Mucosa of descending colon (tissue), 3 donors: ENCODE measurements around the gene CREB3. TPM values are rescaled to one million over a fixed set of nuclear protein-coding genes. Genes with fewer than 3 reads are reported as not detected.

Experiments used
- ATAC-seq: fragments of 200-7000 bp; cut with Tn5 transposase; one replicate; pipeline ENCODE4 v1.9.1; 2020; ENCODE audit warnings: mild to moderate bottlenecking, moderate library complexity
- DNase-seq, 3 donors: peaks; one replicate each; pipeline ENCODE4 v3.0.0-alpha.2; 2020
- H3K36me3 ChIP-seq: fragments of 200-600 bp; one replicate; pipeline ENCODE4 v1.8.0; 2021; ENCODE audit warnings: low read depth, mild to moderate bottlenecking
- H3K4me1 ChIP-seq: fragments of 200-600 bp; one replicate; pipeline ENCODE4 v1.8.0; 2021; ENCODE audit warnings: low read depth, mild to moderate bottlenecking
- H3K4me3 ChIP-seq: fragments of 200-600 bp; one replicate; pipeline ENCODE4 v1.8.0; 2021; ENCODE audit warnings: mild to moderate bottlenecking
- H3K9me3 ChIP-seq: fragments of 200-600 bp; one replicate; pipeline ENCODE4 v1.8.0; 2021; ENCODE audit warnings: mild to moderate bottlenecking
- CTCF ChIP-seq: fragments of 200-600 bp; IDR thresholded peaks from one replicate; pipeline ENCODE4 v1.8.0; 2022; ENCODE audit warnings: antibody characterized with exemption, mild to moderate bottlenecking
- intact Hi-C, 2 donors: fragments of 100-400 bp; cut with DNase I in 1 of 2; cut with micrococcal nuclease in 1 of 2; formaldehyde crosslinking; loops; one replicate each; pipeline versions ENCODE4 v1.11.0 to v1.11.1; 2022; cut with DNase I, micrococcal nuclease
- total RNA-seq, 3 donors: library from RNA; stranded (reverse); fragmentation: NEBNext Ultra II Directional in 2 of 3; extraction: Animal tissue kit (Norgen Biotek cat#: 25700) in 2 of 3; gene quantifications; one replicate each; pipeline versions ENCODE4 v1.2.1 to v1.2.4, GENCODE V29; 2021 to 2023
- donor health status: DM: no; HTN: no; CAD: no; lungs with moderate emphysema.
- donor health status: DM: no; HTN: no; CAD: no.
- donor health status: DM: no; HTN: yes; CAD: no.

Gene CREB3
- total RNA-seq, 3 donors from 2014 or later = 28.2 to 47.7 (median 34.3) TPM

DNA sequence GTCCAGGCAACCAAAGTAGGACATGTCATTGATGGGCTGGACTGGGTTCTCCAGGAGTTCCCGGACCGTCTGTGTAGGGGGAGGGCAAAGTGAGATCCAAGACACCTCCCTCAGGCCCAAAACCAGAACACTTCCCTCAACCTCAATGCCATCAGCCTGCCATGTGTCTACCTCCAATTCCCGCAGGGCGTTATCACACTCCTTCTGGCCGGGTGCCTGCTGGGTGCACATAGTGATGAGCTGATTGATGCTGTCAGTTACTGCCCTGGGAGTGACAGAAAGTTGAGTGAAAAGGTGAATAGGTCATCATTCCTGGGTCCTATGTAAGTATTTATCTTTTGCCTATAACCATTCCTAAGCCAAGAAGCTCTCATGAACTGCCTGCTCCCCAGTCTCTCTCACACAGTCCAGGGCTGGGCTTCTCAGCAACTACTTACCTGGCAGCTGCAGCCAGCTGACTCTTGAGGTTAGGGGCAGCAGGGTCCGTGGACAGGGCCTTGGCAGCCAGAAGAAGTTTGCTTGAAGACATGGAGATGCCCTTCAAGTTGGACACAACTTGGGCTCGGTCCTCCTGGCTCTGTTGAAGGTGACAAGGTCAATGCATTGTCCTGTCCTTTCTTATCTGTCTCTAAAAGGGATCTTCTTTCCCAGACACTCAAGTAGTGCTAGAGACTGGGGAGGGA, 21.5 kb upstream of the CREB3 start:
- Histone ChIP-seq H3K4me1 (no peaks in the 10 kb centered on the region), H3K9me3 (no peaks in the 10 kb centered on the region), H3K4me3 (no peak overlapping the region), H3K36me3 (peaks cover 17% of the 10 kb centered on the region)
- intact Hi-C loops = no loop called here
- TF ChIP-seq CTCF = no peak
- DNase-seq = no peak
- ATAC-seq = no peak

GRCh38 chr9:35711501-35712428, 20.7 kb upstream of the CREB3 start:
- H3K9me3 ChIP-seq = no peaks in the 10 kb centered on the region
- peaks cover 13% of the 10 kb centered on the region for H3K36me3 ChIP-seq
- DNase-seq = no peak
- H3K4me1 ChIP-seq = no peaks in the 10 kb centered on the region
- H3K4me3 ChIP-seq = no peak overlapping the region
- intact Hi-C loops = no loop called here
- no peak for TF ChIP-seq CTCF
- ATAC-seq = no peak

DNA sequence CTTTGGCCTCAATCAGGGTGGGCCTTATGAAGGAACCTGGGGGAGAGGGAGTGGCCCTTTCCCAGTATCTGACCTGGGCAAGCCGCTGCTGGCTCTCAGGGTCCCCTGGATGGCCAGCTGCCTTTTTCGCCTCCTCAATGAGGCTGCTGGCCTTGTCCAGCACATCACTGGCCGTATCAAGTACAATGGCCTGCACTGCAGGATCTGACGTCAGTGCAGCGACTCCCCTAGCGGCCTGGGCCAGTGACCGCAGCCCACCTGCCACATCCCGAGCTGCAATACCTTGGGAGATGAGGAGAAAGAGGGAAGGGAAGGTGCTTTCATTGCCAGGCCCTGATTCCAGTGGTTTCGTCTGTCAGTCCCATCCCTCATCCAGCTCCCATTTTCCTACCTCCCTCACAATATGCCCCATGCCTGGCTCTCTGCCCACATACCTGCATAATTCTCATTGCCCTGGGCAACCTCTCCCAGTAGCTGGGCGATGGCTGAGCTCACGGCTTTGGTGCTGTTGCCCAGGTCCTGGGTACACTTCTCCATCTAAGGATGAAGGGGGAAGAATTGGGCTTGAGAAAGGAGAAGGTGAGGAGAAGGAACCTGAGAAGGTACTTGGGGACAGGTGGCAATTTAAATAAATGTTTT, 19.6 kb upstream of the CREB3 start:
- DNase-seq (no peak), ATAC-seq (no peak)
- H3K9me3 ChIP-seq = no peaks in the 10 kb centered on the region
- H3K36me3 ChIP-seq = peaks cover 21% of the 10 kb centered on the region
- intact Hi-C loops = no loop called here
- TF ChIP-seq CTCF = no peak
- H3K4me1 ChIP-seq = no peaks in the 10 kb centered on the region
- no peak overlapping the region for H3K4me3 ChIP-seq

- H3K36me3 ChIP-seq = peaks cover 21% of the 10 kb centered on the region
- intact Hi-C loops = no loop called here
- no peak for DNase-seq
- H3K4me3 ChIP-seq = no peak overlapping the region
- no peak for TF ChIP-seq CTCF
- no peaks in the 10 kb centered on the region for H3K9me3 ChIP-seq
- H3K4me1 ChIP-seq = no peaks in the 10 kb centered on the region
- no peak for ATAC-seq
Observed at GRCh38 chr9:35713578-35713977, 18.9 kb upstream of the CREB3 start.

DNA sequence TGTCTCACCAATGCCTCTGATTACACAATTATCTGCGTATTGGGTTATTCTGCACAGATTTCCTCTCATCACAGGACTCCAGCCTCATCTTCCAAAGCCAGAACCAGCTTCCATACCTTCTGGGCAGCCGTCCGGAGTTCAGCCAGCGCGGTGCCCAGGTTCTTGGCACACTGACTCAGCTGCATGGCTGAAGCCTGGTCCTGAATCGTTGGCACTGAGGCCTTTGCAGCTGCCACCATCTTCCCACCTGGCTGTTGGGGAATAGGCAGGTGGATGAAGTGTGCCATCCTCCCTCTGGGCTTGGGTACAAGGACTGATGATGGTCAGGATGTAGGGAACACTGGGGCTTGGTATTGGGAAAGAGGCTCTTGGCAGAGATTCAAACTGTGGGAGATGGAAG, 18.3 kb upstream of the CREB3 start:
- no peak for TF ChIP-seq CTCF
- H3K4me1 ChIP-seq = no peaks in the 10 kb centered on the region
- intact Hi-C loops = no loop called here
- DNase-seq (no peak), ATAC-seq (no peak)
- no peak overlapping the region for H3K4me3 ChIP-seq
- H3K9me3 ChIP-seq = no peaks in the 10 kb centered on the region
- peaks cover 21% of the 10 kb centered on the region for H3K36me3 ChIP-seq
